NT2/D1 (cell line): ENCODE measurements around the gene EXOSC10.
"Not testable (repeated sequence)": the region's sequence is repeated elsewhere in the genome, so short reads cannot be mapped to it uniquely, and the experiment has no call there.

Experiments
- SUZ12 ChIP-seq: IDR thresholded peaks from 2 replicates; pipeline ENCODE4 v1.6.1; 2011; ENCODE audit not compliant: insufficient read length, insufficient read depth; ENCODE audit errors: extremely low read depth
- ZNF274 ChIP-seq: IDR thresholded peaks from 2 replicates; pipeline ENCODE4 v1.6.1; 2011; ENCODE audit warnings: mild to moderate bottlenecking, low read depth, low read length

DNA sequence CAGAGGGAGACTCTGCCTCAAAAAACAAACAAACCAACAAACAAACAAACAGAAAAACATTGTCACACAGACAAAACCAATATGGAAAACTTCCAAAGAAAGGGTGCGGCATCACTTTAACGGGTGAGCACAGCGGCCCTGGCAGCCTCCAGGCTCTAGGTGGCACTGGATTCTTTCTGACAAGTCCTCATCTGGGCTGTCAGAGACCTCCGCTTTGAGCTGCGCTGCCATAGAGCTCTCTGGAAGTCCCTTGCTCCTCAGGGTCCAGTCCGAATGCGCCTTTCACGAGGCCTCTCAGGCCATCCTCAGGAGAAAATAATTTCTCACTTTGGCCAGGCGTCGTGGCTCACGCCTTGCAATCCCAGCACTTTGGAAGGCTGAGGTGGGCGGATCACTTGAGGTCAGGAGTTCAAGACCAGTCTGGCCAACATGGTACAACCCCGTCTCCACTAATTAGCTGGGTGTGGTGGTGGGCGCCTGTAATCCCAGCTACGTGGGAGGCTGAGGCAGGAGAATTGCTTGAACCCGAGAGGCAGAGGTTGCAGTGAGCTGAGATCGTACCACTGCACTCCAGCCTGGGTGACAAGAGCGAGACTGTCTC is 35.6 kb downstream of the EXOSC10 start:
- TF ChIP-seq ZNF274, SUZ12: not testable (repeated sequence)
